Left lung (tissue), 10 donors: ENCODE results near the gene DKK3. TPM values are rescaled to one million over a fixed set of nuclear protein-coding genes. Genes with fewer than 3 reads are reported as not detected.

Experiments
- ATAC-seq: fragments of 200-7000 bp; cut with Tn5 transposase; one replicate; pipeline ENCODE4 v1.9.1; 2020; ENCODE audit warnings: moderate library complexity
- DNase-seq, 4 donors: peaks; one replicate each; pipeline ENCODE4 v3.0.0-alpha.2; 2013 to 2020
- H3K27ac ChIP-seq, 2 donors: fragments of 200-600 bp; sonication (generic) in 1 of 2; one replicate each; pipeline versions ENCODE4 v1.5.0 to v1.8.0; 2020 to 2021
- H3K27me3 ChIP-seq, 2 donors: fragments of 200-600 bp; sonication (generic) in 1 of 2; one replicate each; pipeline versions ENCODE4 v1.5.0 to v1.8.0; 2020 to 2021
- H3K36me3 ChIP-seq, 2 donors: fragments of 200-600 bp; sonication (generic) in 1 of 2; one replicate each; pipeline versions ENCODE4 v1.5.0 to v1.8.0; 2020 to 2021
- H3K4me1 ChIP-seq, 2 donors: fragments of 200-600 bp; one replicate each; pipeline ENCODE4 v1.8.0; 2021
- H3K4me3 ChIP-seq, 2 donors: fragments of 200-600 bp; sonication (generic) in 1 of 2; one replicate each; pipeline versions ENCODE4 v1.5.0 to v1.8.0; 2020 to 2021; ENCODE audit warnings: mild to moderate bottlenecking in 1 of 2
- H3K9me3 ChIP-seq, 2 donors: fragments of 200-600 bp; sonication (generic) in 1 of 2; one replicate each; pipeline versions ENCODE4 v1.5.0 to v1.8.0; 2020 to 2021
- intact Hi-C, 2 donors: fragments of 100-400 bp; cut with DNase I; formaldehyde crosslinking; loops; one replicate each; pipeline versions ENCODE4 v1.11.2 to v1.14.2; 2022
- polyA plus RNA-seq, 6 donors: library from polyadenylated mRNA; unstranded; fragments of 120-200 nt; gene quantifications; one replicate each; pipeline ENCODE4 v1.2.1, GENCODE V29; 2013; ENCODE audit not compliant: insufficient read length in 6 of 6
- total RNA-seq, 2 donors: library from RNA; stranded (reverse); fragmentation: NEBNext Ultra II Directional; extraction: Animal tissue kit (Norgen Biotek cat#: 25700); gene quantifications; one replicate each; pipeline ENCODE4 v1.2.1, GENCODE V29; 2021
- TF ChIP-seq, protein P1 (sequence below), 2 donors: fragments of 200-600 bp; sonication (generic) in 1 of 2; IDR thresholded peaks; one replicate each; pipeline versions ENCODE4 v1.5.0 to v1.8.0; 2021; ENCODE audit warnings: antibody characterized with exemption in 2 of 2
- donor health status: DM: no; HTN: yes; CAD: no.
- donor health status: DM: no; HTN: no; CAD: no.

DKK3 gene
- total and polyA plus RNA-seq, 8 donors: 122 to 198 (median 167) TPM

DNA sequence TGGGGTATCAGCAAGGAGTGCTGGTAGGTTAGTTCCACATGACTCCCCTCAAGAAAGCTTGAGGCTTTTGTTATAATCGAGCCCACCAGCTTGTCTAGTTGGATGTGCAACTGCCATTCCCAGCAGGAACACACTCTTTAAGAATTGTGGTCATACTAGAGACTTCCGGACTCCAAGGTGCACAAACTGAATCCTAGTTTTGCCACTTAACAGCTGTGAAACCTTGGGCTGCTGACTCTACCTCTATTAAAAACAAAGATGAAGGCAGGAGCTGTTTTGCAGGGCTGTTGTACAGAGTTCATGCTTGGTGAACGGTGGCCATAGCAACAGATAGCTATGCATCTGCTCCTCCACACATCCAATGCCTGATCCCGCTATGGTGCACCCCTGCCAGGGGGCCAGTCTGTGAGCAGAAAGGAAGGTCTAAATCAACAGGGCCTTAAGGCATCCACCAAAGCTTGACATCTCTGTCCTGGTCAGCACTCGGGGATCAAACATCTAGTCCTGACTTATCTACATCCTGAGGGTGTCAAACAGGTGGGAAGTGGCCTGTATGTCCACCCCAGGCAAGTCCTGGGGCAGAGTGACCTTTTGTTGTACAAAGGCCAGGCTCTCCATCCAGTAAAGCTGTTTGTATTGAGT lies 36.4 kb downstream of the DKK3 start:
- Histone ChIP-seq H3K36me3 (no peaks in the 10 kb centered on the region), H3K27me3 (no peaks in the 10 kb centered on the region), H3K4me1 (peaks cover 18 to 21% of the 10 kb centered on the region in 2 donors), H3K9me3 (no peaks in the 10 kb centered on the region), H3K4me3 (no peak overlapping the region), H3K27ac (no peak overlapping the region)
- ATAC-seq (no peak), DNase-seq (no peak)
- intact Hi-C loops: no loop called here
- TF ChIP-seq, protein P1, sequence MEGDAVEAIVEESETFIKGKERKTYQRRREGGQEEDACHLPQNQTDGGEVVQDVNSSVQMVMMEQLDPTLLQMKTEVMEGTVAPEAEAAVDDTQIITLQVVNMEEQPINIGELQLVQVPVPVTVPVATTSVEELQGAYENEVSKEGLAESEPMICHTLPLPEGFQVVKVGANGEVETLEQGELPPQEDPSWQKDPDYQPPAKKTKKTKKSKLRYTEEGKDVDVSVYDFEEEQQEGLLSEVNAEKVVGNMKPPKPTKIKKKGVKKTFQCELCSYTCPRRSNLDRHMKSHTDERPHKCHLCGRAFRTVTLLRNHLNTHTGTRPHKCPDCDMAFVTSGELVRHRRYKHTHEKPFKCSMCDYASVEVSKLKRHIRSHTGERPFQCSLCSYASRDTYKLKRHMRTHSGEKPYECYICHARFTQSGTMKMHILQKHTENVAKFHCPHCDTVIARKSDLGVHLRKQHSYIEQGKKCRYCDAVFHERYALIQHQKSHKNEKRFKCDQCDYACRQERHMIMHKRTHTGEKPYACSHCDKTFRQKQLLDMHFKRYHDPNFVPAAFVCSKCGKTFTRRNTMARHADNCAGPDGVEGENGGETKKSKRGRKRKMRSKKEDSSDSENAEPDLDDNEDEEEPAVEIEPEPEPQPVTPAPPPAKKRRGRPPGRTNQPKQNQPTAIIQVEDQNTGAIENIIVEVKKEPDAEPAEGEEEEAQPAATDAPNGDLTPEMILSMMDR (IDR thresholded peaks at IDR 0.05): no peak

DNA sequence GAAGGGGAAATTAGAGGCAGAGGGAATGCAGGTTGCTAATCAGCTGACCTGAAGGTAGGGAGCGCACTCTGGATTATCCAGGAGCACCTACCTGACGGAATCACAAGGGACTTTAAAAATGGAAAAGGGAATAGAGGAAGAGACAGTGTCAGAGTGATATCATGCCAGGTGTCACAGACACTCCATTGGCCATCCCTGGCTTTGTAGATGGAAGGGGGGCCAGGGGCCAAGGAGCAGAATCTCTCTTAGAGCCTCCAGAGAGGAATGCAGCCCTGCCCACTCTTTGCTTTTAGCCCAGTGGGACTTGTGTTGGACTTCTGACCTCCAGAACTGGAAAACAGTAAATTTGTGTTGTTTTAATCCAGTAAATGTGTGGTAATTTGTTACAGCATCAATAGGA lies 37.9 kb downstream of the DKK3 start:
- no peaks in the 10 kb centered on the region for H3K9me3 ChIP-seq
- no peak for DNase-seq
- H3K36me3 ChIP-seq: no peaks in the 10 kb centered on the region
- no peak for ATAC-seq
- H3K4me1 ChIP-seq: peaks cover 5 to 10% of the 10 kb centered on the region in 2 donors
- H3K4me3 ChIP-seq: no peak overlapping the region
- no peak overlapping the region for H3K27ac ChIP-seq
- H3K27me3 ChIP-seq: no peaks in the 10 kb centered on the region
- TF ChIP-seq, protein P1 (IDR thresholded peaks at IDR 0.05): no peak
- intact Hi-C loops: no loop called here

DNA sequence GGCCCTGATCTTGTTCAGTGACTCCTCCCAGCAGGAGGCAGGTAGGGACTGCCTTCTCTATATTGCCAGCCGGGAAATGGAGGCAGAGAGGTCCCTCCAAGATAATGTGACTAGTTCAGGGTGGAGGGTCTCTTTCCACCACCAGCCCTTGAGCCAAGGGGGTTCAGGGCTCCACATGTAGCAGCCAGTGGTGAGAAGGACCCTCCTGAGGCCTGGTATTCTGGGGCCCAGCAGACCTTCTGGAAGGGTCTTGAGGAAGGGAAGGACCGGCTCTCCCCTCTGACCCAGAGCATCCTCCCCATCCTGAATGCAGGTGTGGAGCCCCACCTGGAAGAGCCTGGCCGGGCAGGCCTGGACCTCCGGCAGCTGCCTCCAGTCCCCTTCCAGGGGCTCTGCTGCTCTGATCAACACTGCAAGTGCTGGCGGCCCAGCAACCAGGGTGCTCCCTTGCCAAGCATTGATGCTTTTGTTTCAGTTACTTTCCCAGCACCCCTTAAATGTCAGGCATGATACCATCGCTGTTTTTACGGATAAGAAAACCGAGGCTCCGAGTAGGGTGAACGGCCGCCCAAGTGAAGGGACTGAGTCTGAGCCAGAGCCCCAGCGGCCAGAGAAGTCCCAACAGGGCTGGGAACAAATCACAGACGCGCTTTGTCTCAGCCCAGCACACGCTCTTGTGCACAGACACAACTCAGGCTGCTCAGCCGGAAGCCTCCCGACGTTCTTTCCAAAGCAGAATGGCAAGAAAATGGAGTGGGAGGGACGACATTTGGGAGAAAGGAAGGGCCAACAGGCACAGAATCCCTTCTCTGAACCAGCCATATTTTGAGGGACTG lies 38.8 kb downstream of the DKK3 start:
- H3K9me3 ChIP-seq: no peaks in the 10 kb centered on the region
- H3K36me3 ChIP-seq: no peaks in the 10 kb centered on the region
- ATAC-seq: no peak
- no peak overlapping the region for H3K4me3 ChIP-seq
- intact Hi-C loops: no loop called here
- TF ChIP-seq, protein P1 (IDR thresholded peaks at IDR 0.05): no peak
- H3K27ac ChIP-seq: no peak overlapping the region
- peaks cover 5 to 10% of the 10 kb centered on the region in 2 donors for H3K4me1 ChIP-seq
- no peak for DNase-seq
- H3K27me3 ChIP-seq: no peaks in the 10 kb centered on the region

DNA sequence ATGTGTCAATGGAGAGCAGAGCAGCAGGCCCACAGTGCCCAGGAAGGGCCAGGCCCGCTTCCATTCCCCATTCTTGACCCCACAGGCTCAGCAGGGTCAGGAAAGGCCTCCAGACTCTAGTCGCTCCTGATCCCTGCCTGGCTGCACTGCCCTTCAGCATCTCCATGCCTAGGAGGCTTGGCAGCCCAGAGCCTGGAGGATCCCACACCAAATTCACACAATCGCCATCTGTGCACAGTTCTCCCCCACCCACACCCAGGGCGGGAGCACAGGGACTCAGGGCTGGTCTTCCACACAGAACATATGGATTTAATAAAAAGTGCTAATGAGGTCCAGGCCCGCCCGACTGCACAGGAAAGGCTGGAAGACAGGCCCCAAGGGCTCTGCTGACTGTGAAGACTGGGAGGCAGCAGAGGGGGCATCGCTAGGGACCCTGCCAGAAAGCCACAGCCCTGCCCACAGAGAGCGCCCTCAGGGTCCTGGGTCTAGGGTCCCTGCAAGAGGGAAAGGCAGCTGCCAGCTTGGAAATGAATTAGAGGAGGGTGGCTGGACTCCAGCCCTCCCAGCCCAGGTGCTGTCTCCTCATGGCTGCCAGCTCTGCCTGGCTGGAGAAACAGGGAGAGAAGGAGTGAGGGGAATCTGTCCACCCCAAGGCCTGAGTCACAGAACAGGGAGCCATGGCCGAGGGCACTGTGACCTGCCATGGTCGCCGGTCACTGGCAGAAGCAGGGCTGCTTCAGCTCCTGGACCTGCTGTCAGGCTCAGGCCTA lies 39.7 kb downstream of the DKK3 start:
- Histone ChIP-seq H3K9me3 (no peaks in the 10 kb centered on the region), H3K27me3 (peaks cover 0 to 6% of the 10 kb centered on the region in 2 donors), H3K36me3 (no peaks in the 10 kb centered on the region), H3K4me1 (peaks cover 5 to 8% of the 10 kb centered on the region in 2 donors), H3K4me3 (no peak overlapping the region), H3K27ac (no peak overlapping the region)
- intact Hi-C loops: no loop called here
- DNase-seq: no peak
- TF ChIP-seq, protein P1 (IDR thresholded peaks at IDR 0.05): no peak
- no peak for ATAC-seq
